GM12878 (cell line): ENCODE data around the gene KHK. TPM values are rescaled to one million over a fixed set of nuclear protein-coding genes. Genes with fewer than 3 reads are reported as not detected.

Experiments
- ATAC-seq: fragments of 200-7000 bp; cut with Tn5 transposase; 3 replicates; pipeline ENCODE4 v1.9.1; 2020; ENCODE audit warnings: mild to moderate bottlenecking, moderate library complexity
- BruUV-seq: library from RNA; stranded (reverse); fragments of 400-500 nt; replicated peaks from 2 replicates; lab custom pipeline; 2021; lab: Mats Ljungman, UMichigan
- CTCF ChIA-PET: fragments of 300-600 bp; sonication (Branson Sonifier 250); formaldehyde crosslinking; extraction: SDS; loops from one replicate; lab custom pipeline; 2021; ENCODE audit warnings: inconsistent platforms; lab: Yijun Ruan, JAX
- POLR2A ChIA-PET: fragments of 350-600 bp; formaldehyde crosslinking; extraction: SDS; loops from one replicate; lab custom pipeline; 2021; ENCODE audit warnings: inconsistent platforms; lab: Charles Lee
- RAD21 ChIA-PET: fragments of 300-600 bp; sonication (Branson Sonifier 250); formaldehyde crosslinking; loops from one replicate; lab custom pipeline; 2023; ENCODE audit warnings: antibody characterized with exemption; ENCODE audit not compliant: unreplicated experiment; lab: Charles Lee
- SMC1A ChIA-PET: fragments of 300-600 bp; sonication (Branson Sonifier 250); formaldehyde crosslinking; loops from one replicate; lab custom pipeline; 2023; ENCODE audit not compliant: unreplicated experiment, uncharacterized antibody; lab: Charles Lee
- DNase-seq: peaks from one replicate; pipeline ENCODE4 v3.0.0-alpha.2; 2011; ENCODE audit warnings: low read depth, low spot score
- FAIRE-seq: peaks from 3 replicates; lab custom pipeline; 2011; peaks lifted over from hg19 to GRCh38; lab: Jason Lieb, UNC
- H2AFZ ChIP-seq: 2 replicates; pipeline ENCODE4 v1.6.0; 2011; ENCODE audit warnings: low read depth, low read length, control low read depth; ENCODE audit not compliant: control insufficient read depth
- H3K27ac ChIP-seq: 2 replicates; pipeline ENCODE4 v1.5.1; 2011; ENCODE audit warnings: control low read depth; ENCODE audit not compliant: control insufficient read depth, insufficient read depth
- H3K27me3 ChIP-seq, 2 experiments: replicated peaks in 1 of 2; 2 replicates each; pipeline versions ENCODE4 v1.6.0 to v1.6.1; 2011; ENCODE audit warnings: low read length in 1 of 2; ENCODE audit not compliant: control insufficient read depth in 2 of 2, insufficient read depth in 2 of 2
- H3K36me3 ChIP-seq, 2 experiments: 2 replicates each; pipeline ENCODE4 v1.5.1; 2011; ENCODE audit warnings: low read length in 1 of 2; ENCODE audit not compliant: control insufficient read depth in 2 of 2, insufficient read depth in 2 of 2
- H3K4me1 ChIP-seq: 2 replicates; pipeline ENCODE4 v1.6.1; 2011; ENCODE audit warnings: mild to moderate bottlenecking, low read length, moderate library complexity, mixed read lengths; ENCODE audit not compliant: control insufficient read depth, insufficient read depth
- H3K4me2 ChIP-seq: 2 replicates; pipeline ENCODE4 v1.6.0; 2011; ENCODE audit warnings: control low read depth; ENCODE audit not compliant: control insufficient read depth, insufficient read depth
- H3K4me3 ChIP-seq: fragments of 200-600 bp; sonication (generic); 2 replicates; pipeline ENCODE4 v1.5.1; 2016
- H3K79me2 ChIP-seq: 2 replicates; pipeline ENCODE4 v1.6.0; 2011; ENCODE audit warnings: low read length; ENCODE audit not compliant: control insufficient read depth, insufficient read depth
- H3K9ac ChIP-seq: 2 replicates; pipeline ENCODE4 v1.8.0; 2011; ENCODE audit warnings: low read length, control low read depth, mixed read lengths; ENCODE audit not compliant: control insufficient read depth, insufficient read depth
- H3K9me3 ChIP-seq: replicated peaks from 3 replicates; pipeline ENCODE4 v1.5.1; 2011; ENCODE audit warnings: mild to moderate bottlenecking, low read length; ENCODE audit not compliant: control insufficient read depth, insufficient read depth
- H4K20me1 ChIP-seq: 2 replicates; pipeline ENCODE4 v1.6.0; 2011; ENCODE audit not compliant: control insufficient read depth, insufficient read depth
- BACH1 ChIP-seq: fragments of 450-650 bp; IDR thresholded peaks from 2 replicates; pipeline ENCODE4 v1.6.1; 2017; ENCODE audit warnings: mild to moderate bottlenecking, borderline replicate concordance
- CEBPB ChIP-seq, 2 experiments: fragments of 150-350 bp in 1 of 2; IDR thresholded peaks; 2 replicates each; pipeline ENCODE4 v1.6.1; 2012 to 2014; ENCODE audit warnings: low read depth in 2 of 2, low read length in 2 of 2, borderline replicate concordance in 1 of 2, inconsistent platforms in 1 of 2
- KDM1A ChIP-seq: fragments of 200-600 bp; sonication (generic); IDR thresholded peaks from 2 replicates; pipeline ENCODE4 v1.6.1; 2016; ENCODE audit warnings: borderline replicate concordance
- SMAD1 ChIP-seq: fragments of 450-650 bp; IDR thresholded peaks from 2 replicates; pipeline ENCODE4 v1.6.1; 2018; ENCODE audit warnings: mild to moderate bottlenecking, low read depth; ENCODE audit not compliant: partially characterized antibody
- whole genome bisulfite sequencing: methylation state at CpG from one replicate; pipeline ENCODE4 v1.1.6; 2016; ENCODE audit warnings: low lambda C conversion rate; ENCODE audit not compliant: insufficient replicate concordance, insufficient coverage; ENCODE audit errors: missing lambda C conversion rate; 5-methylcytosine and 5-hydroxymethylcytosine counted together
- in situ Hi-C: fragments of 300-500 bp; cut with MboI; formaldehyde crosslinking; loops from 9 replicates; pipeline ENCODE4 v1.14.3; 2018; ENCODE audit warnings: mixed read lengths
- intact Hi-C: fragments of 100-400 bp; cut with micrococcal nuclease; formaldehyde crosslinking; loops from one replicate; pipeline ENCODE4 v1.14.2; 2022; ENCODE audit not compliant: unreplicated experiment
- polyA plus RNA-seq, 11 experiments: library from polyadenylated mRNA; depleted of rRNA in 4 of 11; unstranded in 6 of 11; stranded (reverse) in 5 of 11; fragments of >200 nt; fragmentation: Nextera tagmentation in 4 of 11; fragmentation: Illumina TruSeq in 1 of 11; extraction: Ambion mirVana in 4 of 11; extraction: Trizol in 1 of 11; gene quantifications; 1 replicate in 1 of 11; 2 replicates in 10 of 11; pipeline versions ENCODE4 v1.2.1 to v1.2.3, GENCODE V29; 2011 to 2016; ENCODE audit warnings: inconsistent platforms in 2 of 11, missing spikeins in 2 of 11, low read depth in 1 of 11
- total RNA-seq, 4 experiments: library from RNA; depleted of rRNA in 3 of 4; stranded (reverse); fragments of >200 nt in 3 of 4; fragmentation: Illumina TruSeq in 1 of 4; extraction: Trizol in 1 of 4; gene quantifications; 2 replicates each; pipeline versions ENCODE4 v1.2.1 to v1.2.3, GENCODE V29; 2013 to 2021
- TF ChIP-seq, protein P1 (sequence below): fragments of 450-650 bp; IDR thresholded peaks from 2 replicates; pipeline ENCODE4 v1.6.1; 2017; ENCODE audit warnings: antibody characterized with exemption, mild to moderate bottlenecking, moderate library complexity

The KHK gene
- total and polyA plus RNA-seq, 10 of the 15 experiments (the other 5 are each of a cell fraction or from before 2014, with no cell fraction given): 0.31 to 11.8 (median 3.9) TPM

DNA sequence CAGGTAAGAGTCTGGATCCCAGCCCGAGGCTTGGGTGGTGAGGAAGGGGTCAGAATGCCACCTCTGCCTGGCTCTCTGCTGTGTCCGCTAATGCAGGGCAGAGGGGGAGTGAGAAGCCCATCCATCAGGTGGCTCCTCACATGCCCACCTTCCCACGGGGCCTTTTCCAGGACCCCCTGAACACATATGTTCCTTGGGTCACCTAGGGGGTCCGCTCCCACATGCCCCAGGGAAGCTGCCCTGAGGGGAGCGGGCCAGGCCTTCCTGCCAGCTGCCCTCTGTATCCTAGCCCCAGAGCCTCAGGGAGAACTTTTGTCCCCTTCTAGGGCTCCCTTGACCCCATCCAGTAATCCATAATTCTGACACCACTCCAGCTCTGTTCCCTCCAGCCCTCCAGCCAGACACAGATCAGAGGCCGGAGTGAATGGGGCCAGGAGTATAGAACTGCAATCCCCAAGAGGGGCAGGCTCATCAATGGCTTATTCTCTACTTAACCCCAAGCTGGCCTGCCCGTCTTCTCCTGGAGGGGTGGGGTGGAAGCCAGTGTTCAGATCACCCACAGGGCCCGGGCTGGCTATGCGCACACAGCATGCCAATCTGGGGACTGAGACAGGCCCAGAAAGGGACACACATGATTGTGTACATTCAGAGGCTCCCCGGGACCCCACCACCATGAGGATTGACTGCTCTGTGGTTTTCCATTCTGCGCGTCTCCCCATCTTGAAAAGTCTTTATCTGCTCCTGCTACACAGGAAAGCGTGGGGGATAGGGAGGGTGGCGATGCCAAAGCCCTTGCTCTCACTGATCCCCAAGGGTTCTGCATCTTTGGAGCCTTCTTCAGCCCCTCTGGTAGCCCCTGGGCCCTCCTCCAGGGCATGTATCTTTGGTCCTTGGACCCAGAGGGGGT, 7.1 kb upstream of the KHK start:
- no TSS peak for BruUV-seq
- SMC1A ChIA-PET: no interaction called here
- no peak for DNase-seq
- H3K4me2 ChIP-seq: no peak overlapping the region
- no peak overlapping the region for H3K4me3 ChIP-seq
- no peaks in the 10 kb centered on the region for H3K9me3 ChIP-seq
- no peaks in the 10 kb centered on the region for H3K36me3 ChIP-seq
- RAD21 ChIA-PET: no interaction called here
- in situ Hi-C loops (loop anchor here (10.0 kb wide), 1 partner anchor 115 kb away; no protein-coding TSS in a partner anchor), intact Hi-C loops (loop anchor here (2.0 kb wide), 1 partner anchor 47 kb away; the partner anchor contains the start of gene TMEM214)
- no peak overlapping the region for H2AFZ ChIP-seq
- H3K27me3 ChIP-seq: no peaks in the 10 kb centered on the region
- WGBS: 73% methylated on average over 14 of the region's 14 CpGs
- no peak overlapping the region for H3K9ac ChIP-seq
- no peaks in the 10 kb centered on the region for H4K20me1 ChIP-seq
- CTCF ChIA-PET: no interaction called here
- POLR2A ChIA-PET: interaction anchor here (4.9 kb wide), 1 partner anchor 29 kb away, joined by 27 read pairs; the partner anchor contains the start of gene AGBL5
- TF ChIP-seq KDM1A (no peak), CEBPB (IDR thresholded peaks at IDR 0.05; ENCODE audit: borderline replicate concordance in 1 of 2, low read depth in 2 of 2, low read length in 2 of 2) (no peak), BACH1 (no peak), SMAD1 (no peak)
- TF ChIP-seq, protein P1, sequence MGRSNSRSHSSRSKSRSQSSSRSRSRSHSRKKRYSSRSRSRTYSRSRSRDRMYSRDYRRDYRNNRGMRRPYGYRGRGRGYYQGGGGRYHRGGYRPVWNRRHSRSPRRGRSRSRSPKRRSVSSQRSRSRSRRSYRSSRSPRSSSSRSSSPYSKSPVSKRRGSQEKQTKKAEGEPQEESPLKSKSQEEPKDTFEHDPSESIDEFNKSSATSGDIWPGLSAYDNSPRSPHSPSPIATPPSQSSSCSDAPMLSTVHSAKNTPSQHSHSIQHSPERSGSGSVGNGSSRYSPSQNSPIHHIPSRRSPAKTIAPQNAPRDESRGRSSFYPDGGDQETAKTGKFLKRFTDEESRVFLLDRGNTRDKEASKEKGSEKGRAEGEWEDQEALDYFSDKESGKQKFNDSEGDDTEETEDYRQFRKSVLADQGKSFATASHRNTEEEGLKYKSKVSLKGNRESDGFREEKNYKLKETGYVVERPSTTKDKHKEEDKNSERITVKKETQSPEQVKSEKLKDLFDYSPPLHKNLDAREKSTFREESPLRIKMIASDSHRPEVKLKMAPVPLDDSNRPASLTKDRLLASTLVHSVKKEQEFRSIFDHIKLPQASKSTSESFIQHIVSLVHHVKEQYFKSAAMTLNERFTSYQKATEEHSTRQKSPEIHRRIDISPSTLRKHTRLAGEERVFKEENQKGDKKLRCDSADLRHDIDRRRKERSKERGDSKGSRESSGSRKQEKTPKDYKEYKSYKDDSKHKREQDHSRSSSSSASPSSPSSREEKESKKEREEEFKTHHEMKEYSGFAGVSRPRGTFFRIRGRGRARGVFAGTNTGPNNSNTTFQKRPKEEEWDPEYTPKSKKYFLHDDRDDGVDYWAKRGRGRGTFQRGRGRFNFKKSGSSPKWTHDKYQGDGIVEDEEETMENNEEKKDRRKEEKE: no peak
- ATAC-seq: no peak
- H3K27ac ChIP-seq: no peak overlapping the region
- no peaks in the 10 kb centered on the region for H3K79me2 ChIP-seq
- no peak for FAIRE-seq
- H3K4me1 ChIP-seq: peaks cover 38% of the 10 kb centered on the region
